ENCODE data around the gene TXNL1. TPM values are rescaled to one million over a fixed set of nuclear protein-coding genes. Genes with fewer than 3 reads are reported as not detected.

The TXNL1 gene
- total RNA-seq, 1 donor from 2014 or later: 117 TPM

DNA sequence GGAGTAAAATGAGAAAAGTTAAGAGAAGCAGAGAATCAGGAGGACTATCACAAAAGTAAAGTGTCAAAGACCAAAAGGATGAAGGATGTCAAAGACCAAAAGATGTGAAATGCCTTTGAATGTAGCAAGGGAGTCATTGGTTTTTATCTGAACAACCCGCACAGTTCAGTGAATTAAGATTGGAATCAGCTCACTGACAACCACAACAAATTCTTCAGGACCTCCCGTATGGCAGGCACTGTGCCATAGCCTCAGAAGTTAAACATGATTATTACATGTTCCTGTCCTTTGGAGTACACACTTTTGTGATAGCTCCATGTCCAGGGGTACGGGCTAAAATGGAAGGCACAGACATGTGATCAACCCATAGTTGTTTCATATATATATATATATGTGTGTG, 5.0 kb upstream of the TXNL1 start:
- Histone ChIP-seq H3K9me3 (replicated peaks) (no peaks in the 10 kb centered on the region), H3K4me1 (peaks cover 6% of the 10 kb centered on the region), H3K27ac (replicated peaks) (no peak overlapping the region), H3K4me3 (no peak overlapping the region), H3K36me3 (no peaks in the 10 kb centered on the region), H3K27me3 (ENCODE audit: low read depth) (no peaks in the 10 kb centered on the region)
- no peak for DNase-seq
- TF ChIP-seq, protein P1, sequence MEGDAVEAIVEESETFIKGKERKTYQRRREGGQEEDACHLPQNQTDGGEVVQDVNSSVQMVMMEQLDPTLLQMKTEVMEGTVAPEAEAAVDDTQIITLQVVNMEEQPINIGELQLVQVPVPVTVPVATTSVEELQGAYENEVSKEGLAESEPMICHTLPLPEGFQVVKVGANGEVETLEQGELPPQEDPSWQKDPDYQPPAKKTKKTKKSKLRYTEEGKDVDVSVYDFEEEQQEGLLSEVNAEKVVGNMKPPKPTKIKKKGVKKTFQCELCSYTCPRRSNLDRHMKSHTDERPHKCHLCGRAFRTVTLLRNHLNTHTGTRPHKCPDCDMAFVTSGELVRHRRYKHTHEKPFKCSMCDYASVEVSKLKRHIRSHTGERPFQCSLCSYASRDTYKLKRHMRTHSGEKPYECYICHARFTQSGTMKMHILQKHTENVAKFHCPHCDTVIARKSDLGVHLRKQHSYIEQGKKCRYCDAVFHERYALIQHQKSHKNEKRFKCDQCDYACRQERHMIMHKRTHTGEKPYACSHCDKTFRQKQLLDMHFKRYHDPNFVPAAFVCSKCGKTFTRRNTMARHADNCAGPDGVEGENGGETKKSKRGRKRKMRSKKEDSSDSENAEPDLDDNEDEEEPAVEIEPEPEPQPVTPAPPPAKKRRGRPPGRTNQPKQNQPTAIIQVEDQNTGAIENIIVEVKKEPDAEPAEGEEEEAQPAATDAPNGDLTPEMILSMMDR (IDR thresholded peaks at IDR 0.05; ENCODE audit: borderline replicate concordance): no peak
- intact Hi-C loops (cut with micrococcal nuclease): no loop called here

DNA sequence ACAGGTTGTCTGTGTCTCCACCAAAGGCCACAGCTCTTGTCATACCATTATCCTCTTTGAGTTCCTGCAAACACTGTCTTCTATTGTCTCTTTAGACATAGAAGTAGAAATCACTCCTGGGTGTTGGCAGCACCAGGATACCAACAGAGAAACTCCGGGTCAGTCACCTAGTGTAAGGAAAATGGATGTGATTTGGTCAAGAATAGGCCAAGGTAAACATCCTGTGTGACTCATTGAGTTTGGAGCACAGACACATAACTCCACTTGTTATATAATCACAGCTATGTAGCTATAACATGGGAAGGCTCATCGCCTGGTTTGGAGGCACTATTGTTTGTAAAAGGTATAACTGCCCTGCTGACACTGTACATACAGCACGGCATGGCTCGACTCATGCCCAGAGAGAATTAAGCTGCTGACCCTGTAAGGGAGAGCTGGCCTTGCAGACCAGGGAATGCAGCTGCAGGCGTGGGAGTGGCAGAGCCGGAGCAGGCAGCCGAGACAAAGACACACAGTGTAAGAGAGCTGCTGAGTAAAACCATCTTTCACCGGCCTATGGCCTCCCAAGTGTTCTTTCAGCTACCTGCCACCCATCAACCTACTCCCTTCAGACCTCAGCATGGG, 3.4 kb upstream of the TXNL1 start:
- peaks cover 21% of the 10 kb centered on the region for H3K4me1 ChIP-seq
- H3K4me3 ChIP-seq: no peak overlapping the region
- no peaks in the 10 kb centered on the region for H3K36me3 ChIP-seq
- DNase-seq: no peak
- H3K9me3 ChIP-seq (replicated peaks): no peaks in the 10 kb centered on the region
- no peaks in the 10 kb centered on the region for H3K27me3 ChIP-seq (ENCODE audit: low read depth)
- intact Hi-C loops (cut with micrococcal nuclease): no loop called here
- TF ChIP-seq, protein P1 (IDR thresholded peaks at IDR 0.05; ENCODE audit: borderline replicate concordance): no peak
- no peak overlapping the region for H3K27ac ChIP-seq (replicated peaks)

DNA sequence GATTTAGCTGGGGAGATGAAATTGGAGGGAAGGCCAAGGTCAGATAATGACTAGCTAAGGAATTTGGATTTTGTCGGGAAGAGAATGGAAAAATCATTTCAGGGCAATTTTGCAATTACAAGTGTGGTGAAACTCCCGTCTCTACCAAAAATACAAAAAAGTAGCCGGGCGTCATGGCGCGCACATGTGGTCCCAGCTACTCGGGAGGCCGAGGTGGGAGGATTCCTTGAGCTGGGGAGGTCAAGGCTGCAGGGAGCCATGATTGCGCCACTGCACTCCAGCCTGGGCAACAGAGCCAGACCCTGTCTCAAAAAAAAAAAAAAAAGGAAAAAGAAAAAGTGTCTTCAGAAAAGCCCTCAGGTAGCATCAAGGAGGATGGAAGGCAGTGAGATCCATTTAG, 1.2 kb upstream of the TXNL1 start:
- Histone ChIP-seq H3K4me1 (peaks cover 43% of the 10 kb centered on the region), H3K27me3 (ENCODE audit: low read depth) (no peaks in the 10 kb centered on the region), H3K9me3 (replicated peaks) (no peaks in the 10 kb centered on the region), H3K36me3 (no peaks in the 10 kb centered on the region), H3K27ac (replicated peaks) (no peak overlapping the region), H3K4me3 (no peak overlapping the region)
- intact Hi-C loops (cut with micrococcal nuclease): no loop called here
- TF ChIP-seq, protein P1 (IDR thresholded peaks at IDR 0.05; ENCODE audit: borderline replicate concordance): no peak
- DNase-seq: no peak

DNA sequence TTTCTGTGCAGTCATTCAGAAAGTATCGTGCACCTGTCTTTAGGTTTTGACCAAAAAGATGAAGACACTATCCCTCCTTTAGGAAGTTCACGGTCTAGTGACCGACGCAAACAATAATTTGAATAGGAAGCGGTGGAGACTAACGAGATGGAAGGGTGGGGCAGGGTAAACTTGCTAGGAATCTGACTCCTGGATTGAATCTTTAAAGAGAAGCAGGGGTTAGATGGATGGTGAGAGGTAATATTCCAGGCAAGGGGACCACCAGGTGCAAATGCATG, 651 bp upstream of the TXNL1 start:
- Histone ChIP-seq H3K4me3 (peak overlapping the region; percentile 85), H3K4me1 (peaks cover 48% of the 10 kb centered on the region), H3K27me3 (ENCODE audit: low read depth) (no peaks in the 10 kb centered on the region), H3K9me3 (replicated peaks) (no peaks in the 10 kb centered on the region), H3K27ac (replicated peaks) (peak overlapping the region; percentile 93), H3K36me3 (no peaks in the 10 kb centered on the region)
- no peak for DNase-seq
- TF ChIP-seq, protein P1 (IDR thresholded peaks at IDR 0.05; ENCODE audit: borderline replicate concordance): no peak
- intact Hi-C loops (cut with micrococcal nuclease): no loop called here

DNA sequence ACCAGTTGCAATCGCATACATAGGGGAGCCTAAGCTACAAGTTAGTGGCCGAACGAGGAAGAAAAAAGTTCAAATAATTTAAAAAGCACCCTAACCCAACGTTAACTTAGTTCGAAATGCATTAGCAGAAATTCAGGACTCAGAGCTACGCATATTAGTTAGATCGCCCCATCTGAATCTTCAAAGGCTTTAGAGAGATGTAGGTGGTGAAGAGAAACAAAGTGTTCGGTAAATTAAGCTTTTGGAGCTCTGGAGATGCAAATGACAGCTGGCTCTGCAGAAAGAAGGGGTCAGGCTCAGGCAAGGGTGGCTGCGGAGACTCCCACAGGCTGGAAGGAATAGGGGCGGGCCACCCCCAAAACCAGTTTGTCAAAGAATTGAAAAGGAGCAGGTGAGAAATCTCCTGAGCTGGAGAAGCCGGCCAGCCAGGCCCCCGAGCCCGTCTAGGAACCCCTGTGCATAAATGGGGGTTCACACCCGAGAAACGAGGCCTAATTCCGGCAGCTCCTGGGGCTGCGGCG, 621 bp downstream of the TXNL1 start:
- intact Hi-C loops (cut with micrococcal nuclease): no loop called here
- TF ChIP-seq, protein P1 (IDR thresholded peaks at IDR 0.05; ENCODE audit: borderline replicate concordance): no peak
- Histone ChIP-seq H3K4me1 (peaks cover 57% of the 10 kb centered on the region), H3K36me3 (peaks cover 3% of the 10 kb centered on the region), H3K27ac (replicated peaks) (peak overlapping the region; percentile 93), H3K27me3 (ENCODE audit: low read depth) (no peaks in the 10 kb centered on the region), H3K9me3 (replicated peaks) (no peaks in the 10 kb centered on the region), H3K4me3 (peak overlapping the region; percentile 85)
- DNase-seq: no peak
